ENCODE measurements around the gene THPO.

THPO gene

DNA sequence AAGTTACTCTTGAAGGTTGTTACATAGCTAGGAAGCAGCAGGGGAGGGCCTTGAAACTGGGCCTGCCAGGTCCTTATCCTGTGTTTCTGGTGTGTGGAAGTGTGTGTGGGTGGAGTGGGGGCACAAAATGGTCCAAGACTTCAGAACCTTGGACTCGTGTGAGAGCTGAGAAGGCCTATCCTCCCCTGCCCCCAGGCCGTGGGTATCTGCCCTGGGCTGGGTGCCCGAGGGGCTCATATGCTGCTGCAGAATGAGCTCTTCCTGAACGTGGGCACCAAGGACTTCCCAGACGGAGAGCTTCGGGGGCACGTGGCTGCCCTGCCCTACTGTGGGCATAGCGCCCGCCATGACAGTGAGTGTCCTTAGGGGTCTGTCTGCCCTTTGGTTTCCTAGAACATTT, 6.3 kb upstream of the THPO start:
- FAIRE-seq = no peak

DNA sequence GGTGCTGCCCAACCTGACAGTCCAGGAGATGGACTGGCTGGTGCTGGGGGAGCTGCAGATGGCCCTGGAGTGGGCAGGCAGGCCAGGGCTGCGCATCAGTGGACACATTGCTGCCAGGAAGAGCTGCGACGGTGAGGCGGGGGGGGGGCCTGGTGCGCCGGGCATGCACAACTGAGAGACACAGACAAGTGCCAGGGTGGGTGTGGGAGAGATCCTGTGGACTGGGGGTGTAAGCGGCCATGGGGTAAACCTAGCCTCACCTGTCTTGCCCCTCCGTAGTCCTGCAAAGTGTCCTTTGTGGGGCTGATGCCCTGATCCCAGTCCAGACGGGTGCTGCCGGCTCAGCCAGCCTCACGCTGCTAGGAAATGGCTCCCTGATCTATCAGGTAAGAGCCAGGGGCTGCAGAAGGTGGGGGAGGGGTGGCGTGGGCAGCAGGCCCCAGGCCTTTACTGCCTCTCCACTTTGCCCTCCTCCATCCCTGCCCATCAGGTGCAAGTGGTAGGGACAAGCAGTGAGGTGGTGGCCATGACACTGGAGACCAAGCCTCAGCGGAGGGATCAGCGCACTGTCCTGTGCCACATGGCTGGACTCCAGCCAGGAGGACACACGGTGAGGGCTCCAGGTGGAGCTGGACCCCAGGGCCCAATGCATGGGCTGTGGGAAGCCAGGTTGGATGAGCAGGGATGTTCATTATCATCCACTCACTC, 5.2 kb upstream of the THPO start:
- FAIRE-seq = no peak

DNA sequence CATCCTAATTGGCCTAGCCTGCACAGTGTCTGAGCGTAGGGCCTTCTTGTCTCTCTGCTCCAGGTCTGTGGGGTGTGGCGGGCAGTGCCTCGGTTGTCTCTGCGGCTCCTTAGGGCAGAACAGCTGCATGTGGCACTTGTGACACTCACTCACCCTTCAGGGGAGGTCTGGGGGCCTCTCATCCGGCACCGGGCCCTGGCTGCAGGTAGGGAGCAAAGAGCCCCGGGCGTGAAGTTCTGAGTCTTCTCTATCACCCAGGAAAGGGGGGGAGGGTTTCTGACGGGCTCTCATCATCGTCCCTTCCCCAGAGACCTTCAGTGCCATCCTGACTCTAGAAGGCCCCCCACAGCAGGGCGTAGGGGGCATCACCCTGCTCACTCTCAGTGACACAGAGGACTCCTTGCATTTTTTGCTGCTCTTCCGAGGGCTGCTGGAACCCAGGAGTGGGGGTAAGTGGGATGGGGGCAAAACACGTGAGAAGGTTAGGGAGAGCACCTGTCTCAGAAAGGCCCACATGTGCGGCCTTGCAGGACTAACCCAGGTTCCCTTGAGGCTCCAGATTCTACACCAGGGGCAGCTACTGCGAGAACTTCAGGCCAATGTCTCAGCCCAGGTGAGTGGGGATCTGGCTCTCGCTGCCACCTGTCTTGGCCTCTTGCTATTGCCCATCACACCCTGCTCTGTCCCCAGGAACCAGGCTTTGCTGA, 4.5 kb upstream of the THPO start:
- no peak for FAIRE-seq

DNA sequence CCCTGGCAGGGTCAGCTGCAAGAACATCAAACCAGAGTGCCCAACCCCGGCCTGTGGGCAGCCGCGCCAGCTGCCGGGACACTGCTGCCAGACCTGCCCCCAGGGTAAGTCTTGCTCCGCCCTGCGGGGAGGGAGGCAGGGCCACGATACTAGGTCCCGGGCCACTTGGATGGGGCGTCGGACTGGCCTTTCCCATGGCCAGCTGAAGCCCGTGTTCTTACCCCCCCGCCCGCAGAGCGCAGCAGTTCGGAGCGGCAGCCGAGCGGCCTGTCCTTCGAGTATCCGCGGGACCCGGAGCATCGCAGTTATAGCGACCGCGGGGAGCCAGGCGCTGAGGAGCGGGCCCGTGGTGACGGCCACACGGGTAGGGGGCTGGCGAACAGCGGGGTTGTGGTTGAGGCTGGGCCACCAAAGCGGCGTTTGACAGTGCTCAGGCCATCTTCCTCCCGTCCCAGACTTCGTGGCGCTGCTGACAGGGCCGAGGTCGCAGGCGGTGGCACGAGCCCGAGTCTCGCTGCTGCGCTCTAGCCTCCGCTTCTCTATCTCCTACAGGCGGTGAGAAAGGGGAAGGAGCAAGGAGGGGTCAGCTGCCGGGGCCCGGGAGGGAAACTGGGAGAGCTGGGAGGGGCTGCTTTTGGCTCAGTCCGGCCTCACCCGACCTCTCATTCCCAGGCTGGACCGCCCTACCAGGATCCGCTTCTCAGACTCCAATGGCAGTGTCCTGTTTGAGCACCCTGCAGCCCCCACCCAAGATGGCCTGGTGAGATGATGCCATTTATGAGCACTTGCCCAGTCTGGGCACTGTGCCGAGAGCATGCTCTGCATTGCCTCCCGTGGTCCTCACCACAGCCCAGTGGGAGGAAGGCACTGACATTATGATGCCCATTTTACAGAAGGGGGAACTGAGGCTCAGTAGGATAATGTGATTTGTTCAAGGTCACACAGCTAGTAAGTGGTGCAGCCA, 3.5 kb upstream of the THPO start:
- FAIRE-seq = no peak

DNA sequence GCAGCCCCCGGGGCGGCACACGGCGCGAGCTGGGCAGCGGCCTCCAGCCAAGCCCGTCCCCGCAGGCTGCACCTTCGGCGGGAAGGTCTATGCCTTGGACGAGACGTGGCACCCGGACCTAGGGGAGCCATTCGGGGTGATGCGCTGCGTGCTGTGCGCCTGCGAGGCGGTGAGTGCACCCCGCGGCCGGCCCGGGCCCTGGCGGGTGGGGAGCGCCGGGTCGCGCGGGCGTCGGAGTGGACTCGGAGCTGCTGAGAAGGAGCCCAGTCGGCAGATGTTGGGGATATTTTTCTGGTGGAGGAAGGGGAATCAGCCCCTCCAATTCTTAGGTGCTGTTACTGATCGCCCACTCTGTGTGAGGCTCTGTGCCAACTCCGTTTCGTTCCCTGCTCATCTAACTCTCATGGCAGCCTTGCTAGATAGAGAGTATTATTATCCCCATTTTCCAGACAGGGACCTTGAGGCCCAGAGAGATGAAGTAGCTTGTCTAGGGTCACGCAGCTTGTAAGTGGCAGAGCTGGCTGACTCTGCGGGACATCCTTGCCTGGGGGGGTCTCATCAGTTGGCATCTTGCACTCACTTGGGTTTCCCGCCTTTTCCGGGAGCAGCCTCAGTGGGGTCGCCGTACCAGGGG, 2.7 kb upstream of the THPO start:
- FAIRE-seq = no peak

DNA sequence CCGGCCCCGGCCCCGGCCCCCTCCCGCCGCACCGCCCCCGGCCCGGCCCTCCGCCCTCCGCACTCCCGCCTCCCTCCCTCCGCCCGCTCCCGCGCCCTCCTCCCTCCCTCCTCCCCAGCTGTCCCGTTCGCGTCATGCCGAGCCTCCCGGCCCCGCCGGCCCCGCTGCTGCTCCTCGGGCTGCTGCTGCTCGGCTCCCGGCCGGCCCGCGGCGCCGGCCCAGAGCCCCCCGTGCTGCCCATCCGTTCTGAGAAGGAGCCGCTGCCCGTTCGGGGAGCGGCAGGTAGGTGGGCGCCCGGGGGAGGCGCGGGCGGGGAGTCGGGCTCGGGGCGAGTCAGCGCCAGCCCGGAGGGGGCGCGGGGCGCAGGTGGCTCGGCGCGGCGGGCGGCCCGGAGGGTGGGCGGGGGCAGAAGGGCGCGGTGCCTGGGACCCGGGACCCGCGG, 2.2 kb upstream of the THPO start:
- no peak for FAIRE-seq

DNA sequence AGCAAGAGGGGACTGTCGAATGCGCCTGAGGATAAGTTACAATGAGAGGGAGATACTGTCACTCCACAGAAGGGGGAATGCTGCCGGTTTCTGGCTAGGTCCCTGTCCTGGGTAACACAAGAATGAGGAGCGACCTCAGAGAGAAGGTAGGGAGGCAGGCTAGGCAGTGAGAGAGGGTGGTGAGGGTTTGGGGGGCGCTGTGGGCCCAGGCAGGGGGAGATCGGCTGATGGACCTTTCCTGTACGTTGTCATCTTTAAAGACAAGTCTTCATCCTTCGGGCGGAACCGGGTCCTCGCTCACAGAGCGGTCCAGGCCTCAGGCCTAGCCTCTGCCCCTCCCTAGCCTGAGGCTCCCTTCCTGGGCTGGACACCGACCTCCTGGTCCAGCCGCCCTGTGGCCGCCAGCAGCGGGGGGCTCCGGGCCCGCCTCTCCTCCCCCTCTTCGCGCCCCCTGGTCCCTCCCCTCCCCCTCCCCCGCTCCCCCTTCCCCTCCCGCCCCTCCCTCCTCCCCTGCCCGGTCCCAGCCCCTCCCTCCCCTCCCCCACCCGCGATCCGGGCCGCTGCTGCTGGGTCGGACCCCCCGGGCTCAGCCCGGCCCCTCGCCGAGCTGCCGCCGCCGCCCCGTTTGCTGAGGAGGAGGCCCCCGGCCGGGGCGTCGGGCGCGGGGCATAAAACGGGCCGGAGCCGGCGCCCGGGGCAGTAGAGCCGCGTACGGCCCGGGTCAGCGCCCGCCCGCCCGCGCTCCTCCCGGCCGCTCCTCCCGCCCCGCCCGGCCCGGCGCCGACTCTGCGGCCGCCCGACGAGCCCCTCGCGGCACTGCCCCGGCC, 1.6 kb upstream of the THPO start, which contains the start of gene CHRD:
Gene CHRD (plus strand): TSS at position 697 of the 827 bp plus-strand sequence. CDS start 265 bp downstream, outside the sequence.
- FAIRE-seq = no peak

DNA sequence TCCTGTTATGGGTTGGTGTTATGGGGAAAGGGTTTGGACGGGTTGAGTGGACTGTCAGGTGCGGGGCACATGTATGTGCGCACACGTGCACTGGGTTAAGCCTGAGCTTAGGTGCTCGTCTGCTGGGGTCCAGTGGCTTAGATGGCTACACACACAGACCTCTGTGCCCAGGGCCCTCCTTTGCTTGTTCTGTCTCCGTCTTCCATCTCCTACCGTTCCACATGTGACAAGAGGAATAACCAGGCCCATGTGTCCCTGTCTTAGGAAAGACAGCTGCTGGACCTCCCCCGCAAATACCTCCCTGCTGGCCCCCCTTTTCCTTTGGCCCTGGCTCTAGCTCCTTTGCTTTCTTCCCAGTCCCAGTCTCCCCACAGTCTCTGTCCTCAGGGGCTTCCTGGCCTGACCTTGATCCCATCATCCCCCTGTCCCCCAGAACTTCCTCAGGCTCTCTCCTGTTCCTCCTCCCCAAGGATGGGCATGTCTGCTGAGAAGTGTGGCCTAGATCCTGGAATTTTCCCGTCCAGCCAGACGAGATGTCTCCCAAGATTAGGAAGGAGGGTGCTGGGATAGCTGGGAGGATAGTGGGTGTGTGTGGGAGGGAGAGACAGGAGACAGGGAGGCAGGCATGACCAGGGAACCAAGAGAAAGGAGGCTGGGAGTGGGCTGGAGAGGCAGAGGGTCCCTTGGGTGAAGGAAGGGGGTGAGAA, 797 bp upstream of the THPO start:
- no peak for FAIRE-seq

DNA sequence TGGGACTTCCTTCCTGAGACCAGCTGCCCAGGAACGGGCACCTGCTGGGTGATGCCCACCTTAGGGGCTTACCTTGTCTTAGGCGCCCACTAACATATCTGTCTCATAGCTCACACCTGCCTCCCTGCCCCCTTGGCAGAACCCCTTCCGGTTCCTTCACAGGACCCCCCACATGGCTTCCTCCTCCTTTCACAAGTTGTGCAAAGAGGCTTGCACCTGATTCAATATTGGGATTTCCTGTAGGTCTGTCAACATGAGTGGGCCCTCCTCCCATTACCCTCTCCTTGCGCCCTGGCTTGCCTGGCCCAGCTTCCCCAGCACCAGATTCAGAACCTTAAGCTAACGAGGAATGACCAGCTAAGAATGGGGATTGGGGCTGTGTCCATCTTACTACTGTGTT, 633 bp downstream of the THPO start:
- FAIRE-seq = no peak

DNA sequence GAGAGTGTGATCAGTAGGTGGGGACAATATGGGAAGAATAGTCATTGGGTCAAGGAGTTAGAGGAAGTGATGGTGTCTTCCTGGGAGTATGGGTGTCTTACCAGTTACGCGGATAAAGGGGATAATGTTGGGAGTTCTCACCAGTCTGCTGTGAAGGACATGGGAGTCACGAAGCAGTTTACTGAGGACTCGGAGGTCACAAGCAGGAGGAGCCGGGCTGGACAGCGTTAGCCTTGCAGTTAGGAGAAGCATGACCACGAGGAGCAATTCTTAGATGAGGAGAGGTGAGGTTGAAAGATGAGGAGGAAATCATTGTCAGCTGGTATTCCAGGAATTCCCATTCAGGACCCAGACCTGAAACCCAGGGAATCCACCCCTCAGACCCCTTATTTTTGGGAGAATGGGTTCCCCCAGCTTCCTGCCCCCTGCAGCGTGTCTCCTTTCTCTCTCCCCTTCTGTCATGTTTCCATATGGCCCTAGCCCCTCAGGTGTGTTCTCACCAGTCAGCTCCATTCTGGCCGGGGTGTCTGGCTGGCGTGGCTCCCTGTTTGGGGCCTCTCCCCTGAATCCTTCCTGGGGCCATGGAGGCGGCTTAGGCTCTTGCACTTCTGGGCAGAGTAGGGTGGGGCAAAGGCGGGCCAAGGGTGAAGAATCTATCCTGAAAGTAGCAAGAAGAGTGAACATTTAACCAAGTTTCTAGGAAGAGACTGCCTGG, 2.1 kb downstream of the THPO start:
- FAIRE-seq = no peak

DNA sequence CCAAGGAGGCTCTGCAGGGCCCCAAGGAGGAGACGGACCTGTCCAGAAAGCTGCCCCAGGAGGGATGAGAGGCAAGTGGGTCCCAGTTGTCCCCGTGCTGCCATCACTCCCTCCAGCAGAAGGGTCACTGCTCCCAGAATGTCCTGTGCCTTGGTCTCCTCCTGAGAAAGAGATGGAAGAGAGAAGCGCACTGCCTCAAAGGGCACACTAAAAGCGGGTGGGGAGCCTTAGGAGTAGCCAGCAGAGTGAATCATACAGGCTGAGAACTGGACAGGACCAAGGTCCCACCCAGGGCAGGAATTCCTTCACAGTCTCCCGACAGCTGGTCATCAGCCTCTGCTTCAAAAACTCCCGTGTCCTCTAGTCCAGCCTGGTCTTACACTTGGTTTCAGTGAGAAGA, 4.6 kb downstream of the THPO start:
- no peak for FAIRE-seq

DNA sequence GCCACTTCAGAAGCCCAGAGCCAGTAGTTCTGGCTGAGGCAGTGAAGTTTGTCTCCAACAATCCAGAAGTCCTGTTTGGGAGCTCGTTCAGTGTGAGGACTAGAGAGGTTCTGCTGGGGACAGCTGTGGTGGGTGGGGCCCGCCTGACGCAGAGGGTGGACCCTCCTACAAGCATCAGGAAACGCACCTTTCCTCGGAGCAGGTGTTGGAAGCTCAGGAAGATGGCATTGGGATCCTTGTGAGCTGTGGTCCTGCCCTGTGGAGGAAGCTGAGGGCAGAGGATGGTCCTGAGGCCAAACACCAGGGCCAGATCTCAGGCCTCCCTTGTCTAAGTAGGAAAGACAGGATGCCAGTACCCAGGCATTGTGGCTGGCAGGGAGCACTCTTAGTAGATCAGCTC, 5.1 kb downstream of the THPO start:
- no peak for FAIRE-seq

DNA sequence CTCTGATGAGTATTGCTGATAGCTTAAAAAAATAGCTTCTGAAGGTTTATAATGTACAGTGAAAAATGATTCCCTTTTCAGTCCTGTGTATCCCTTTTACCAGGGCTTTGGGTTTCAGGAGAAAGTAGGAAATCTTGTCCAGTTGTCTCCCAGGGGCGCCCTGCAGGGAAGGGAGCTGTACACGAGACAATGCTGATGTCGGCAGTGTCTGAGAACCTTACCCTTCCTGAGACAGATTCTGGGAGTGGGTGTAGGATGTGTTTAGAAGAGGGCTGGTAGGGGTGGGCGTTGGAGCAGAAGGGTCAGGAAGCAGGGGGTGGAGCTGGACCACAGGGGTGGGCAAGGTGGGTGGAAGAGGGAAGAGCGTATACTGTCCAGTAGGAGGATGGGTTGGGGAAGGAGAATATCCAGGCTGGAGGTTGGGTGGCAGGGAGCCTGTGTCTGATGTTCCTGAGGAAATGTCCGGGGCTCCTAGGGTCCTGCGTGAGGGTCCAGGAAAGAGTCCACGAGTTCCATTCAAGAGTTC, 5.6 kb downstream of the THPO start:
- FAIRE-seq = no peak

DNA sequence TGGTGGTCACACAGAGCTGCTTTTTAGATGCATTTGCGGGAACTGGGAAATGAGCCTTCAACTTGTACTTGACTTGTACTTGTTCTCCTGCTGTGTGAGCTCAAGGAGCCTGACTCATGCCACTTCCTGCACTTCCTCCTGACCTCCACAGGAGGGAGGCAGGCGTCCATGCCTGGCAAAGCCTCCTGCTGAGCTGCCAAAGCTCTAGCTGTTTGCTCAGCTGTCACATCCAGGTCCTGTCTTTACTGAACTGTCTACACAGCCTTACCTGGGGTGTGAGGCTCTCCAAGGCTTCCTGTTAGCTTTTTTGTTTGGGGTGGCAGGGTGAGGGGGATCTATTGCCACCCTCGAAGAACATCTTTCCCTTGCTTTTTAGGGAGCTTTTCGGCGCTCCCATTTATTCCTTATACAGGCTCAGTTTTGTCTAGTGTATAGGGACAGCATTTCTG, 6.4 kb downstream of the THPO start:
- FAIRE-seq = no peak

DNA sequence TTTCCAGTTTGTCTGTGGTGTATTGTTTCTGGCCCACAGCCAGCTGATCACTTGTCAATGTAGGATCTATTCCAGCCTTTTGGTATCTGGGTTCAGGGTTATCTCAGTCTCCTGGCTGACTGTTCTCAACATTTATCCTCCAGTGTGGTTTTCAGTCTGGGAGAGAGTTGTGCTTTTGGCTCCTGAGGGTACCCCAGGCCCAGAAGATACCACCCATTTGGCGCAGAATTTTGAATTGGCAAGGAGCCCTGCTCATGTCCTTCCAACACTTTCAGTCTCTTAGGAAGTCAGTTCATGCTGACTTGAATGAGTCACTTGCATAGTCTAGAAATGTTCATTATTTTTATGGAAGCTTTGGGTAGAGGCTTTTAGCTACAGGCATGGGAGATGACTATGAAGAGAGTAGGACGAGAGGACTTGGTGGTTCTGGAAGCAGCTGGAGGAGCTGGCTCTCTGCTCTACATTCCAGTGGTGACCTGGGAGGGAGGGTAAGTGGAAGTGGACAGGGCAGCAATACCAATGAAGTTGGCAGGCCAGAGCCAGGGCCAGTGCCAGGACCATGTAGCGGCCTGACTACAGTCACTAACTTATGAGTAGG, 9.3 kb downstream of the THPO start:
- no peak for FAIRE-seq

DNA sequence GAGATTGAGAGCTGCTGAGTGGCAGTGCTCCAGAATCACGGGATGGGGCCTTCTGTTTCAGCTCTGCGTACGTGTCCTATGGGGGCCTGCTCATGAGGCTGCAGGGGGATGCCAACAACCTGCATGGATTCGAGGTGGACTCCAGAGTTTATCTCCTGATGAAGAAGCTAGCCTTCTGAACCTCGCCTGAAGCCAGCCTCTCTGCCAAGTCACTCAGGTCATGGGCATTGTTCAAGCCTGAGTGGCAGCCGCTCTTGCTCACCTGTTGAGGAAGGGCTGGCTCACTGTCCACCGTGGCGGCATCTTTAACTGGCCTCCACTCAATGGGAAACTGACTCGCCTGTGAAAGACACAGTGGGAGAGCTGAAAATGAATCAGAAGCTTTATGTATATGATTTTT, 9.9 kb downstream of the THPO start:
- no peak for FAIRE-seq

DNA sequence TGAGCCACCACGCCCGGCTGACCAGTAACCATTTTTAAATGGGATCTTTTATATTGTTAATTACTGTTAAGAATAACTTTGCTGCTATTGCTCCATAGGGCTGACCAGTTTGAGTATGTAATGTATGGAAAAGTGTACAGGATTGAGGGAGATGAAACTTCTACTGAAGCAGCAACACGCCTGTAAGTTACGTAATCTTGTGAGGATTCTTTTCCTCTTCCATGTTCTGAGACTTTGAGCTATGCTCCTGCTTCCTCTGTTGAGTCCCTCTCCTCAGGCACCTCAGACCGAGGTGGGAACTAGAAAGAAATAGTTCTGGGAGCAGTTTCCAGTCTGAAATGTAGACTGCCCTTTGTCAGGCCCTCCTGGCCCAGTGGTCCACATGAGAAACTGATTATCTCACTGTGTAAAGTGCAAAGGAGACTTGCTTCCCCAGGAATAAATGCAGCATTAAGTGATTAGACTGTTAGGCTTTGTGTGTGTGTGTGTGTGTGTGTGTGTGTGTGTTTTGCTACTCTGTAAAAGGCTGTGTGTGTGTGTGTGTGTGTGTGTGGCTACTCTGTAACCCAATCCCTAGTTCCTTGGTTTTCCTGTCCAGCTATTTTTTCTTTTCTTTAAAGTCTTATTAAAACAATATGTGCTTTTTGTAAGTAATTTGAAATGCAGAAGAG, 11.3 kb downstream of the THPO start:
- FAIRE-seq = no peak

DNA sequence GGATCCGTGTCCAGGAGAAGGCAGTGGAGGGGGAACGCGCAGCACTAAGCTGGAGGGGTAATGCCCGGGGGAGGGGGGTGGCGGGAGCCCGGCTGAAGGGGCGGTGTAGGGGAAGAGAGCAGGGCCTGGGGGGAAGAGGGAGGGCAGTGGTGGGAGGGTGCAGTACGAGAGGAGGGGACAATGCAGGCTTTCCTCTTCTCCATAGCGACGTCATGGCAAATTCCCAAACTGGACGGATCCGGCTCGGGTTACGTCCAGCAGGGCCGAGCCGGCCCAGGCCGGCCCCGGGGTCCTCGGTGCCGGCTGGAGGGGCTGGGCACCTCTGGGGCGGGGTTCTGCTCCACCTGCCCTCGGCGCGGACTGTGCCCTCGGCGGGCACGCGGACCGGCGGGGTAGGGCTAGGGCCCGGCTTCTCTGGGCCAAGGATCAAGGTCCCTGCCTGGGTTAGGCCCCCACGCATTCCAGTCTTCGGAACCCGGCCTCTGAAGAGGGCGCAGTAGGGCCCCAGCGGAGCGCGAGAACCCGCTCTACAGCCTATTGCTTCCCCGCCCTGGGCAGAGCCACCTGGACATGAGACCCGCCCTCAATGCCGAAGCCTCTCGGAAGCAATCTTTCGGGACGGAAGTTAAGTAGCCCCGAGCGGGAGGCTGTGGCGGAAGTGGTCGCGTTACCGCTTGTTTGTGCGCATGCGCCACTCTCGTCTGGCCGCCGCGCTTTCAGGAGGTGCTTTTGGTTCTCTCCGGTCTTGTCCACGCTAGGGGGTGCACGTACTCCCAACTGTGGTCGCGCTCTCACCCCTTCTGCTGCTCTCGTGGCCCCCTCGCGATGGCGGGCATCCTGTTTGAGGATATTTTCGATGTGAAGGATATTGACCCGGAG, 15.1 kb downstream of the THPO start:
- no peak for FAIRE-seq
